ENCODE results near the gene EML6. TPM values are rescaled to one million over a fixed set of nuclear protein-coding genes. Genes with fewer than 3 reads are reported as not detected.

EML6 gene
- total and polyA plus RNA-seq, 4 donors = 0.94 to 5.1 (median 2.0) TPM

DNA sequence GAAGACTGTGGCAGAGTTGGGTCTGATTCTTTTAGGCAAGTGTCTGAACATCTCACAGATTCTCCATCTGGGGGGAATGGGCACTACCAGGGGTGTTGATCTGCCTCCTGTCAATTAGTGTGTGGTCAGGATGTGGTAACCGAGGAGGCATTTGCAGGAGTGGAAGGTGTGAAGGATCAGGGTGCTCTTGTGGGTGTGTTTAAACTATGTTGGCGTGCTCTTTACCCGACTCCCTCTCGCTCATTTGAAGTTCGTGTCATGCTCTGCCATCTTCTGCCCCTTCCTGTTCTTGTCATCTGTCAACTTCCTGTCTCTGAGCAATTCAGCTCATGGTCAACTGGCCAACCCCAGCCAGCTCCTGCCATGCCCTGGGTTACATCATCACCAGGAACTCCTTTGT, 218.9 kb downstream of the EML6 start:
- peaks cover 0 to 5% (median 3%) of the 10 kb centered on the region in 4 donors for H3K9me3 ChIP-seq (ENCODE audit: control insufficient read depth in 4 of 4, insufficient read depth in 3 of 4, low read length in 3 of 4)
- no peak for ATAC-seq (ENCODE audit: insufficient read depth, low FRiP score)
- H3K9ac ChIP-seq (ENCODE audit: insufficient read depth in 1 of 2, low read length in 2 of 2) = no peak overlapping the region
- H3K4me1 ChIP-seq (ENCODE audit: control insufficient read depth in 5 of 5, insufficient read depth in 5 of 5, low read length in 5 of 5) = peaks cover 0 to 12% (median 11%) of the 10 kb centered on the region in 5 donors
- H3K27ac ChIP-seq (ENCODE audit: low read depth in 1 of 2, low read length in 1 of 2) = no peak overlapping the region
- no peaks in the 10 kb centered on the region for H3K36me3 ChIP-seq (ENCODE audit: control insufficient read depth in 4 of 4, insufficient read depth in 4 of 4, low read length in 4 of 4)
- H3K4me3 ChIP-seq = no peak overlapping the region
- 66 to 68% methylated on average over 5 of the region's 5 CpGs for WGBS, 2 donors
- no peaks in the 10 kb centered on the region for H3K27me3 ChIP-seq (ENCODE audit: control insufficient read depth in 3 of 3, insufficient read depth in 3 of 3, low read length in 2 of 3)
- TF ChIP-seq, protein P1, sequence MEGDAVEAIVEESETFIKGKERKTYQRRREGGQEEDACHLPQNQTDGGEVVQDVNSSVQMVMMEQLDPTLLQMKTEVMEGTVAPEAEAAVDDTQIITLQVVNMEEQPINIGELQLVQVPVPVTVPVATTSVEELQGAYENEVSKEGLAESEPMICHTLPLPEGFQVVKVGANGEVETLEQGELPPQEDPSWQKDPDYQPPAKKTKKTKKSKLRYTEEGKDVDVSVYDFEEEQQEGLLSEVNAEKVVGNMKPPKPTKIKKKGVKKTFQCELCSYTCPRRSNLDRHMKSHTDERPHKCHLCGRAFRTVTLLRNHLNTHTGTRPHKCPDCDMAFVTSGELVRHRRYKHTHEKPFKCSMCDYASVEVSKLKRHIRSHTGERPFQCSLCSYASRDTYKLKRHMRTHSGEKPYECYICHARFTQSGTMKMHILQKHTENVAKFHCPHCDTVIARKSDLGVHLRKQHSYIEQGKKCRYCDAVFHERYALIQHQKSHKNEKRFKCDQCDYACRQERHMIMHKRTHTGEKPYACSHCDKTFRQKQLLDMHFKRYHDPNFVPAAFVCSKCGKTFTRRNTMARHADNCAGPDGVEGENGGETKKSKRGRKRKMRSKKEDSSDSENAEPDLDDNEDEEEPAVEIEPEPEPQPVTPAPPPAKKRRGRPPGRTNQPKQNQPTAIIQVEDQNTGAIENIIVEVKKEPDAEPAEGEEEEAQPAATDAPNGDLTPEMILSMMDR (IDR thresholded peaks at IDR 0.05; ENCODE audit: control extremely low read depth, extremely low read depth) = no peak
- no peak for DNase-seq

DNA sequence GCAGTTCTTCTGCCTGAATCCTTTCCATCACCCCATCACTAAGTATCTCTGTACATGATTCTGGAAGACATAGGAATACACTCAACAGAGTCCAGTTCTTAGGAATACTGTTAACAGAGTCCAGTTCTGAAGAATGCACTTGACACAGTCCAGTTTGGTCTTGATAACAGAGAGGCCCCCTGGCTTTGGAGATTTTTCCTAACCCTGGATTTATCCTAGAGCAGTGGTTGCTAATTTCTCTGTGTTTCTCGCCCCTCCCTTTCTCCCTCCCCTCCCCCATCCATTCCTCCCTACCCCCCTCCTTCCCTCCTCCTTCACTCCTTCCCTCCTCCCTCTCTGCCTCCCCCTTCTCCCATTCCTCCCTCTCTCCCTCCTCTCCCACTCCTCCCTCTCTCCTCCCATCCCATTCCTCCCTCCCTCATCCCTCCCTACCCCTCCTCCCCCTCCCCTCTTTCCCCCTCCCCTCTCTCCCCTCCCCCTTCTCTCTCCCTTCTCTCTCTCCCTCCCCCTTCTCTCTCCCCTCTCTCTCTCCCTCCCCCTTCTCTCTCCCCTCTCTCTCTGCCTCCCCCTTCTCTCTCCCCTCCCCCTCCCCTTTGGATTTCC, 221.4 kb downstream of the EML6 start:
- 95% methylated on average over 1 of the region's 1 CpG for WGBS, 2 donors
- Histone ChIP-seq H3K4me1 (ENCODE audit: control insufficient read depth in 5 of 5, insufficient read depth in 5 of 5, low read length in 5 of 5) (peaks cover 0 to 12% (median 11%) of the 10 kb centered on the region in 5 donors), H3K9me3 (ENCODE audit: control insufficient read depth in 4 of 4, insufficient read depth in 3 of 4, low read length in 3 of 4) (no peaks in the 10 kb centered on the region), H3K4me3 (no peak overlapping the region), H3K27me3 (ENCODE audit: control insufficient read depth in 3 of 3, insufficient read depth in 3 of 3, low read length in 2 of 3) (no peaks in the 10 kb centered on the region), H3K9ac (ENCODE audit: insufficient read depth in 1 of 2, low read length in 2 of 2) (no peak overlapping the region), H3K36me3 (ENCODE audit: control insufficient read depth in 4 of 4, insufficient read depth in 4 of 4, low read length in 4 of 4) (no peaks in the 10 kb centered on the region), H3K27ac (ENCODE audit: low read depth in 1 of 2, low read length in 1 of 2) (no peak overlapping the region)
- DNase-seq = no peak
- TF ChIP-seq, protein P1 (IDR thresholded peaks at IDR 0.05; ENCODE audit: control extremely low read depth, extremely low read depth) = no peak
- no peak for ATAC-seq (ENCODE audit: insufficient read depth, low FRiP score)

DNA sequence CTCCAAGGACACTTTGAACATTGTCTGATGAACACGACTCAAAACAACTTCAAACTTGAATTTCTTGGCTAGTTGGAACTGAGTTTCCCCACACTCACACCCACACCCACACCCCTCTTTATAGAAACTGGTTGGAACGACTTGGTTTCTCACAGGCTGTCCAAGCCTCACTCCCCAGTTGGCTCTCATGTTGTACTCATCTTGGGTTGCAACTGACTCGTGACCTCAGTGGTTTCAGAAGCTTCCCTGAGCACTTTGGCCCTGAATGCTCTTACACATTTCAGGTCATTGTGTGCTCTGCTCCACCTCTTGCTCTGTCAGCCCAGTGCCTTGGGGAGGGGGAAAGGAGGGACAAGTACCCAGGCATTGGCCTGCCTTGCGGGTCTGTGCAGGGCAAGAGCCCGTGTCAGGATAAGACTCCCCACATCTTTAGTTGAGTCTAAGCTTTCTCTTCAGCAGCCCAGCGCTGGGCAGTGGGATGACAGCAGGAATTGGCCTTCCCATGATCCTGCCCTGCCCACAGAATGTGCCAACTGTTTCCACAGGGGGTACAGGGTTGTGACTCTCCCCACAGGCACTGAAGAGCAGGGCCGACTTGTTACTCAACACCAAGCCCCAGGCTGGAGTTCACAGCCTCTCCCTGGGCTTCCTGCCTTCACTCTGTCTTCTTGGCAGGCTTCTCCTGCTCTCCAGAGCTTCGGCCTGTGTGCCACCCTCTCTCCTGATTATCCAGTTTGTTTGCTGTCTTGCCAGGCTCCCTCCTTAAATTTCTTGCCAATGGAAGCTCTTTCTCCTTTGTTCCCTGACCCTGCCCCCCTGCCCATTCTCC, 222.1 kb downstream of the EML6 start:
- TF ChIP-seq, protein P1 (IDR thresholded peaks at IDR 0.05; ENCODE audit: control extremely low read depth, extremely low read depth) = no peak
- Histone ChIP-seq H3K27ac (ENCODE audit: low read depth in 1 of 2, low read length in 1 of 2) (peak overlapping the region in 1 of 2 donors; percentile 58), H3K9ac (ENCODE audit: insufficient read depth in 1 of 2, low read length in 2 of 2) (no peak overlapping the region), H3K4me3 (no peak overlapping the region), H3K9me3 (ENCODE audit: control insufficient read depth in 4 of 4, insufficient read depth in 3 of 4, low read length in 3 of 4) (no peaks in the 10 kb centered on the region), H3K4me1 (ENCODE audit: control insufficient read depth in 5 of 5, insufficient read depth in 5 of 5, low read length in 5 of 5) (peaks cover 0 to 12% (median 11%) of the 10 kb centered on the region in 5 donors), H3K27me3 (ENCODE audit: control insufficient read depth in 3 of 3, insufficient read depth in 3 of 3, low read length in 2 of 3) (no peaks in the 10 kb centered on the region), H3K36me3 (ENCODE audit: control insufficient read depth in 4 of 4, insufficient read depth in 4 of 4, low read length in 4 of 4) (no peaks in the 10 kb centered on the region)
- WGBS, 2 donors = 53 to 61% methylated on average over 8 of the region's 8 CpGs
- ATAC-seq (ENCODE audit: insufficient read depth, low FRiP score) (peak; percentile 44), DNase-seq (peak; percentile 22 to 83 (median 55))
